Measurements from ENCODE around the gene DNAH17.
A peak's percentile ranks its signal among the peaks of the same experiment; 100 is the strongest.

DNAH17 gene

GRCh38 chr17:78605886-78606285, 28.7 kb upstream of the DNAH17 start:
- DNase-seq: no peak

GRCh38 chr17:78605429-78605828, 28.2 kb upstream of the DNAH17 start:
- no peak for DNase-seq

- no peak for DNase-seq
Observed at GRCh38 chr17:78602246-78602645, 25.1 kb upstream of the DNAH17 start.

- DNase-seq: no peak
Observed at GRCh38 chr17:78601577-78602190, 24.5 kb upstream of the DNAH17 start.

- no peak for DNase-seq
Observed at GRCh38 chr17:78600181-78600721, 23.1 kb upstream of the DNAH17 start.

- no peak for DNase-seq
Observed at GRCh38 chr17:78599419-78599818, 22.2 kb upstream of the DNAH17 start.

GRCh38 chr17:78598013-78598471, 20.8 kb upstream of the DNAH17 start:
- no peak for DNase-seq

- no peak for DNase-seq
Observed at GRCh38 chr17:78596871-78597764, 19.9 kb upstream of the DNAH17 start.

- no peak for DNase-seq
Observed at GRCh38 chr17:78595135-78595810, 18.1 kb upstream of the DNAH17 start.

- peak in 1 of 2 experiments; percentile 27 for DNase-seq
Observed at GRCh38 chr17:78592991-78593329, 15.8 kb upstream of the DNAH17 start.

- DNase-seq: no peak
Observed at GRCh38 chr17:78591263-78591671, 14.1 kb upstream of the DNAH17 start.

- DNase-seq: no peak
Observed at GRCh38 chr17:78589885-78590284, 12.7 kb upstream of the DNAH17 start.

GRCh38 chr17:78589031-78589675, 12.0 kb upstream of the DNAH17 start:
- DNase-seq: no peak

GRCh38 chr17:78588258-78589030, 11.2 kb upstream of the DNAH17 start:
- no peak for DNase-seq

GRCh38 chr17:78585006-78585630, 7.9 kb upstream of the DNAH17 start:
- no peak for DNase-seq

- DNase-seq: peak; percentile 23 to 36
Observed at GRCh38 chr17:78583091-78583490, 5.9 kb upstream of the DNAH17 start.

GRCh38 chr17:78581304-78581703, 4.1 kb upstream of the DNAH17 start:
- DNase-seq: no peak

GRCh38 chr17:78580277-78580804, 3.1 kb upstream of the DNAH17 start:
- DNase-seq: no peak

GRCh38 chr17:78576389-78577112, 645 bp downstream of the DNAH17 start:
- no peak for DNase-seq

GRCh38 chr17:78575899-78576298, 1.3 kb downstream of the DNAH17 start:
- no peak for DNase-seq

GRCh38 chr17:78575340-78575739, 1.9 kb downstream of the DNAH17 start:
- DNase-seq: no peak
